ENCODE measurements around the gene EFCAB12. TPM values are rescaled to one million over a fixed set of nuclear protein-coding genes. Genes with fewer than 3 reads are reported as not detected.

Gene EFCAB12
- total and polyA plus RNA-seq, 10 of the 15 experiments (the other 5 are each of a cell fraction or from before 2014, with no cell fraction given): 0.02 to 0.85 (median 0.33) TPM

DNA sequence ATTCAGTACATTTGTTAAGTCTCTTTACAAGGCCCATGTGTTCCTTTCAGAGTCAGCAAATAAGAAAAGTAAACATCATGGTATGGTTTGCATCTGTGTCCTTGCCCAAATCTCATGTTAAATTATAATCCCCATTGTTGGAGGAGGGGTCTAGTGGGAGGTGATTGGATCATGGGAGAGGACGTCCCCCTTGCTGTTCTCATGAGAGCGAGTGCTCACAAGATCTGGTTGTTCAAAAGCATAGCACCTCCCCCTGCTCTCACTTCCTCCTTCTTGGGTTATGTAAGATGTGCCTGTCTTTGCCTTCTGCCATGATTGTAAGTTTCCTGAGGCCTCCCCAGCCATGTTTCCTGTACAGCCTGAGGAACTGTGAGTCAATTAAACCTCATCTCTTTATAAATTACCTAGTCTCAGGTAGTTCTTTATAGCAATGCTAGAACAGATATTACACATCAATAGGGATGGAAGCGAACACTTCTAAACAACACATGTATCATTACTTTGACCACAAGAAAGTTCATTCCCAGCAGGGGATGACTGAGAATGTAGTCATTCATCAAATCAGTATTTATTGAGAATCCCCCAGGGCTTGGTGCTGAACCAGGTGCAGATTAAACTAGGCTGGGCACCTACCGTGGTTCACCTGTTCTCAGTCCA is 4.1 kb downstream of the EFCAB12 start:
- H3K27ac ChIP-seq (ENCODE audit: control insufficient read depth, insufficient read depth): peak overlapping the region; percentile 66
- H3K79me2 ChIP-seq (ENCODE audit: control insufficient read depth, insufficient read depth, low read length): no peaks in the 10 kb centered on the region
- H3K4me3 ChIP-seq: no peak overlapping the region
- TSS peak; percentile 96 for BruUV-seq (replicated peaks)
- H4K20me1 ChIP-seq (ENCODE audit: control insufficient read depth, insufficient read depth): no peaks in the 10 kb centered on the region
- in situ Hi-C loops (cut with MboI): no loop called here
- CTCF ChIA-PET: interaction anchor here (1.5 to 1.9 kb wide), 4 partner anchors 11 to 41 kb away, joined by 6 to 29 read pairs (median 6); partner anchors contain the start of gene IFT122
- H3K9me3 ChIP-seq (replicated peaks; ENCODE audit: control insufficient read depth, insufficient read depth, low read length): peaks cover 2% of the 10 kb centered on the region; the same call in 2 of the 3 replicates
- H3K36me3 ChIP-seq (ENCODE audit: control insufficient read depth in 2 of 2, insufficient read depth in 2 of 2, low read length in 1 of 2): no peaks in the 10 kb centered on the region; a peak in 1 of 4 replicates
- DNase-seq (ENCODE audit: low read depth, low spot score) (peak; percentile 66), ATAC-seq (peak; percentile 92), FAIRE-seq (no peak)
- H3K4me2 ChIP-seq (ENCODE audit: control insufficient read depth, insufficient read depth): peak overlapping the region; percentile 22; the same call in 1 of the 2 replicates
- SMC1A ChIA-PET (ENCODE audit: uncharacterized antibody, unreplicated experiment): interaction anchor here (1.8 to 2.2 kb wide), 3 partner anchors 11 to 17 kb away, joined by 8 to 19 read pairs (median 11); no protein-coding TSS in a partner anchor
- 10% methylated on average over 4 of the region's 4 CpGs for WGBS (ENCODE audit: insufficient coverage, insufficient replicate concordance, low lambda C conversion rate, missing lambda C conversion rate)
- H3K9ac ChIP-seq (ENCODE audit: control insufficient read depth, insufficient read depth, low read length): no peak overlapping the region
- RAD21 ChIA-PET (ENCODE audit: unreplicated experiment): interaction anchor here (2.2 kb wide), 1 partner anchor 11 kb away, joined by 15 read pairs; no protein-coding TSS in a partner anchor
- H3K27me3 ChIP-seq (replicated peaks in 1 of 2; ENCODE audit: control insufficient read depth in 2 of 2, insufficient read depth in 2 of 2, low read length in 1 of 2): no peaks in the 10 kb centered on the region
- intact Hi-C loops (cut with micrococcal nuclease; ENCODE audit: unreplicated experiment): no loop called here
- peak overlapping the region; percentile 77 for H2AFZ ChIP-seq (ENCODE audit: control insufficient read depth, low read depth, low read length)
- H3K4me1 ChIP-seq (ENCODE audit: control insufficient read depth, insufficient read depth, low read length): peaks cover 26% of the 10 kb centered on the region
- POLR2A ChIA-PET: interaction anchor here (2.1 kb wide), 1 partner anchor 11 kb away, joined by 8 read pairs; no protein-coding TSS in a partner anchor
- TF ChIP-seq POLR2AphosphoS5 (IDR thresholded peaks at IDR 0.05; ENCODE audit: low read length): no peak
- peak; percentile 83; the same call in 1 of the 2 replicates for TF ChIP-seq CBX5 (IDR thresholded peaks at IDR 0.05; ENCODE audit: low read depth)
- TF ChIP-seq ZNF207 (IDR thresholded peaks at IDR 0.05; ENCODE audit: borderline replicate concordance): no peak
- peak; percentile 23; the same call in 1 of the 2 replicates for TF ChIP-seq IKZF1 (conservative IDR thresholded peaks at IDR 0.05)
- TF ChIP-seq SMAD1 (IDR thresholded peaks at IDR 0.05; ENCODE audit: low read depth, partially characterized antibody): peak; percentile 57
- peak; percentile 79 for TF ChIP-seq ZNF217 (IDR thresholded peaks at IDR 0.05)
- 0 out of 2 replicates have a peak, but pooled peaks have one; percentile 52 for TF ChIP-seq ZBED1 (IDR thresholded peaks at IDR 0.05; ENCODE audit: borderline replicate concordance)
- no peak for TF ChIP-seq LARP7 (IDR thresholded peaks at IDR 0.05)
- peak; percentile 97 for TF ChIP-seq SPI1 (IDR thresholded peaks at IDR 0.05; ENCODE audit: borderline replicate concordance, insufficient read depth, low read depth, low read length)
- TF ChIP-seq, protein P1, sequence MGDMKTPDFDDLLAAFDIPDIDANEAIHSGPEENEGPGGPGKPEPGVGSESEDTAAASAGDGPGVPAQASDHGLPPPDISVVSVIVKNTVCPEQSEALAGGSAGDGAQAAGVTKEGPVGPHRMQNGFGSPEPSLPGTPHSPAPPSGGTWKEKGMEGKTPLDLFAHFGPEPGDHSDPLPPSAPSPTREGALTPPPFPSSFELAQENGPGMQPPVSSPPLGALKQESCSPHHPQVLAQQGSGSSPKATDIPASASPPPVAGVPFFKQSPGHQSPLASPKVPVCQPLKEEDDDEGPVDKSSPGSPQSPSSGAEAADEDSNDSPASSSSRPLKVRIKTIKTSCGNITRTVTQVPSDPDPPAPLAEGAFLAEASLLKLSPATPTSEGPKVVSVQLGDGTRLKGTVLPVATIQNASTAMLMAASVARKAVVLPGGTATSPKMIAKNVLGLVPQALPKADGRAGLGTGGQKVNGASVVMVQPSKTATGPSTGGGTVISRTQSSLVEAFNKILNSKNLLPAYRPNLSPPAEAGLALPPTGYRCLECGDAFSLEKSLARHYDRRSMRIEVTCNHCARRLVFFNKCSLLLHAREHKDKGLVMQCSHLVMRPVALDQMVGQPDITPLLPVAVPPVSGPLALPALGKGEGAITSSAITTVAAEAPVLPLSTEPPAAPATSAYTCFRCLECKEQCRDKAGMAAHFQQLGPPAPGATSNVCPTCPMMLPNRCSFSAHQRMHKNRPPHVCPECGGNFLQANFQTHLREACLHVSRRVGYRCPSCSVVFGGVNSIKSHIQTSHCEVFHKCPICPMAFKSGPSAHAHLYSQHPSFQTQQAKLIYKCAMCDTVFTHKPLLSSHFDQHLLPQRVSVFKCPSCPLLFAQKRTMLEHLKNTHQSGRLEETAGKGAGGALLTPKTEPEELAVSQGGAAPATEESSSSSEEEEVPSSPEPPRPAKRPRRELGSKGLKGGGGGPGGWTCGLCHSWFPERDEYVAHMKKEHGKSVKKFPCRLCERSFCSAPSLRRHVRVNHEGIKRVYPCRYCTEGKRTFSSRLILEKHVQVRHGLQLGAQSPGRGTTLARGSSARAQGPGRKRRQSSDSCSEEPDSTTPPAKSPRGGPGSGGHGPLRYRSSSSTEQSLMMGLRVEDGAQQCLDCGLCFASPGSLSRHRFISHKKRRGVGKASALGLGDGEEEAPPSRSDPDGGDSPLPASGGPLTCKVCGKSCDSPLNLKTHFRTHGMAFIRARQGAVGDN (IDR thresholded peaks at IDR 0.05): peak; percentile 79; the same call in 1 of the 2 replicates
- peak; percentile 57; the same call in 1 of the 2 replicates for TF ChIP-seq NFIC (IDR thresholded peaks at IDR 0.05; ENCODE audit: low read depth, low read length)
- TF ChIP-seq, protein P2, sequence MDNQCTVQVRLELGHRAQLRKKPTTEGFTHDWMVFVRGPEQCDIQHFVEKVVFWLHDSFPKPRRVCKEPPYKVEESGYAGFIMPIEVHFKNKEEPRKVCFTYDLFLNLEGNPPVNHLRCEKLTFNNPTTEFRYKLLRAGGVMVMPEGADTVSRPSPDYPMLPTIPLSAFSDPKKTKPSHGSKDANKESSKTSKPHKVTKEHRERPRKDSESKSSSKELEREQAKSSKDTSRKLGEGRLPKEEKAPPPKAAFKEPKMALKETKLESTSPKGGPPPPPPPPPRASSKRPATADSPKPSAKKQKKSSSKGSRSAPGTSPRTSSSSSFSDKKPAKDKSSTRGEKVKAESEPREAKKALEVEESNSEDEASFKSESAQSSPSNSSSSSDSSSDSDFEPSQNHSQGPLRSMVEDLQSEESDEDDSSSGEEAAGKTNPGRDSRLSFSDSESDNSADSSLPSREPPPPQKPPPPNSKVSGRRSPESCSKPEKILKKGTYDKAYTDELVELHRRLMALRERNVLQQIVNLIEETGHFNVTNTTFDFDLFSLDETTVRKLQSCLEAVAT (IDR thresholded peaks at IDR 0.05): no peak
- TF ChIP-seq PML (IDR thresholded peaks at IDR 0.05; ENCODE audit: low read length): 0 out of 2 replicates have a peak, but pooled peaks have one; percentile 16
- TF ChIP-seq SMAD5 (IDR thresholded peaks at IDR 0.05; ENCODE audit: low read depth): no peak
- 0 out of 2 replicates have a peak, but pooled peaks have one; percentile 18 for TF ChIP-seq GATAD2B (conservative IDR thresholded peaks at IDR 0.05; ENCODE audit: low read depth)
- TF ChIP-seq ZSCAN29 (IDR thresholded peaks at IDR 0.05): no peak
- TF ChIP-seq ATF2 (IDR thresholded peaks at IDR 0.05; ENCODE audit: low read length): peak; percentile 44; the same call in 1 of the 2 replicates
- TF ChIP-seq MTA2 (IDR thresholded peaks at IDR 0.05; ENCODE audit: low read depth): 0 out of 2 replicates have a peak, but pooled peaks have one; percentile 35

Measured in GM12878 (cell line).